Measurements from ENCODE around the gene LRRC28.

GRCh38 chr15:99331381-99331780 lies 80.1 kb downstream of the LRRC28 start:
- no peak for TF ChIP-seq CTCF (IDR thresholded peaks at IDR 0.05; ENCODE audit: low read depth, low read length)
- no peak for TF ChIP-seq EZH2phosphoT487 (IDR thresholded peaks at IDR 0.05; ENCODE audit: low read depth)

All from OCI-LY3 (cell line).